HEK293 (cell line): ENCODE data around the gene ENO2.

Source experiments
- CTCF ChIA-PET: fragments of 350-600 bp; formaldehyde crosslinking; extraction: SDS; loops from one replicate; lab custom pipeline; 2021; ENCODE audit warnings: antibody characterized with exemption; lab: Yijun Ruan, JAX
- POLR2A ChIA-PET: fragments of 300-600 bp; formaldehyde crosslinking; extraction: SDS; loops from one replicate; lab custom pipeline; 2020; ENCODE audit warnings: antibody characterized with exemption, inconsistent platforms; lab: Yijun Ruan, JAX
- H3K27ac ChIP-seq: fragments of 200-500 bp; sonication (Bioruptor generic); 2 replicates; pipeline ENCODE4 v1.5.1; 2014; ENCODE audit warnings: low read depth, low read length, control low read depth, inconsistent platforms; ENCODE audit errors: extremely low read depth
- H3K36me3 ChIP-seq, 2 experiments: fragments of 200-500 bp in 1 of 2; sonication (Bioruptor generic) in 1 of 2; 1 replicate in 1 of 2; 2 replicates in 1 of 2; pipeline ENCODE4 v1.5.1; 2014 to 2017; ENCODE audit warnings: inconsistent platforms in 2 of 2, low read length in 2 of 2; ENCODE audit not compliant: control insufficient read depth in 2 of 2, insufficient read depth in 1 of 2
- H3K4me1 ChIP-seq: fragments of 200-500 bp; sonication (Bioruptor generic); 2 replicates; pipeline ENCODE4 v1.5.1; 2014; ENCODE audit warnings: mild to moderate bottlenecking, low read length, inconsistent platforms; ENCODE audit not compliant: control insufficient read depth, insufficient read depth
- H3K4me3 ChIP-seq: 2 replicates; pipeline ENCODE4 v1.5.1; 2011; ENCODE audit warnings: low read depth, mild to moderate bottlenecking, control low read depth, low read length, moderate library complexity
- H3K9me3 ChIP-seq: fragments of 200-500 bp; sonication (Bioruptor generic); 2 replicates; pipeline ENCODE4 v1.5.1; 2014; ENCODE audit warnings: low read depth, low read length, inconsistent platforms; ENCODE audit not compliant: control insufficient read depth, insufficient read depth
- OSR2 ChIP-seq: fragments of 450-650 bp; formaldehyde crosslinking; IDR thresholded peaks from 2 replicates; pipeline ENCODE4 v1.5.1; 2016; ENCODE audit warnings: missing biosample characterization, missing genetic modification characterization
- SCRT2 ChIP-seq: fragments of 450-650 bp; formaldehyde crosslinking; IDR thresholded peaks from 2 replicates; pipeline ENCODE4 v1.5.1; 2016; ENCODE audit warnings: missing biosample characterization, missing genetic modification characterization
- SP2 ChIP-seq: fragments of 450-650 bp; formaldehyde crosslinking; IDR thresholded peaks from 2 replicates; pipeline ENCODE4 v1.5.1; 2016; ENCODE audit warnings: missing biosample characterization, missing genetic modification characterization
- SP3 ChIP-seq: fragments of 450-650 bp; formaldehyde crosslinking; IDR thresholded peaks from 2 replicates; pipeline ENCODE4 v1.5.1; 2016; ENCODE audit warnings: missing biosample characterization, missing genetic modification characterization
- ZFHX2 ChIP-seq: fragments of 450-650 bp; formaldehyde crosslinking; conservative IDR thresholded peaks from 2 replicates; pipeline ENCODE4 v1.5.1; 2016; ENCODE audit warnings: missing biosample characterization, missing genetic modification characterization
- ZFP41 ChIP-seq: fragments of 450-650 bp; formaldehyde crosslinking; IDR thresholded peaks from 2 replicates; pipeline ENCODE4 v1.5.1; 2016; ENCODE audit warnings: missing biosample characterization, missing genetic modification characterization, borderline replicate concordance
- ZNF10 ChIP-seq: fragments of 450-650 bp; formaldehyde crosslinking; IDR thresholded peaks from 2 replicates; pipeline ENCODE4 v1.5.1; 2017; ENCODE audit warnings: missing biosample characterization, missing genetic modification characterization
- ZNF138 ChIP-seq: fragments of 450-650 bp; formaldehyde crosslinking; IDR thresholded peaks from 2 replicates; pipeline ENCODE4 v1.5.1; 2016; ENCODE audit warnings: missing biosample characterization, missing genetic modification characterization, borderline replicate concordance
- ZNF155 ChIP-seq: fragments of 450-650 bp; formaldehyde crosslinking; IDR thresholded peaks from 2 replicates; pipeline ENCODE4 v1.5.1; 2016; ENCODE audit warnings: missing biosample characterization, missing genetic modification characterization
- ZNF184 ChIP-seq: fragments of 450-650 bp; IDR thresholded peaks from 2 replicates; pipeline ENCODE4 v1.5.1; 2018; ENCODE audit warnings: missing biosample characterization, mild to moderate bottlenecking, missing genetic modification characterization
- ZNF292 ChIP-seq: fragments of 450-650 bp; formaldehyde crosslinking; IDR thresholded peaks from 2 replicates; pipeline ENCODE4 v1.5.1; 2016; ENCODE audit warnings: low read depth, missing biosample characterization, missing genetic modification characterization, borderline replicate concordance
- ZNF404 ChIP-seq: fragments of 450-650 bp; formaldehyde crosslinking; IDR thresholded peaks from 2 replicates; pipeline ENCODE4 v1.5.1; 2017; ENCODE audit warnings: missing biosample characterization, missing genetic modification characterization
- ZNF529 ChIP-seq: fragments of 450-650 bp; formaldehyde crosslinking; IDR thresholded peaks from 2 replicates; pipeline ENCODE4 v1.5.1; 2017; ENCODE audit warnings: missing genetic modification characterization, missing biosample characterization; ENCODE audit not compliant: insufficient replicate concordance
- ZNF555 ChIP-seq: fragments of 450-650 bp; formaldehyde crosslinking; conservative IDR thresholded peaks from 2 replicates; pipeline ENCODE4 v1.5.1; 2017; ENCODE audit warnings: missing biosample characterization, mild to moderate bottlenecking, missing genetic modification characterization, inconsistent platforms
- ZNF624 ChIP-seq: fragments of 450-650 bp; formaldehyde crosslinking; IDR thresholded peaks from 2 replicates; pipeline ENCODE4 v1.5.1; 2017; ENCODE audit warnings: missing biosample characterization, missing genetic modification characterization
- TF ChIP-seq, protein P1 (sequence below): fragments of 450-650 bp; formaldehyde crosslinking; IDR thresholded peaks from 2 replicates; pipeline ENCODE4 v1.5.1; 2016; ENCODE audit warnings: missing biosample characterization, missing genetic modification characterization, borderline replicate concordance
- TF ChIP-seq, protein P2 (sequence below): fragments of 450-650 bp; formaldehyde crosslinking; IDR thresholded peaks from 2 replicates; pipeline ENCODE4 v1.5.0; 2017; ENCODE audit warnings: missing biosample characterization, missing genetic modification characterization, borderline replicate concordance
- TF ChIP-seq, protein P3 (sequence below): fragments of 450-650 bp; formaldehyde crosslinking; IDR thresholded peaks from 2 replicates; pipeline ENCODE4 v1.5.1; 2016; ENCODE audit warnings: missing biosample characterization, missing genetic modification characterization
- TF ChIP-seq, protein P4 (sequence below): fragments of 450-650 bp; formaldehyde crosslinking; IDR thresholded peaks from 2 replicates; pipeline ENCODE4 v1.5.1; 2016; ENCODE audit warnings: missing biosample characterization, missing genetic modification characterization
- TF ChIP-seq, protein P5 (sequence below): fragments of 450-650 bp; formaldehyde crosslinking; IDR thresholded peaks from 2 replicates; pipeline ENCODE4 v1.5.1; 2016; ENCODE audit warnings: missing biosample characterization, missing genetic modification characterization, borderline replicate concordance

ENO2 gene

DNA sequence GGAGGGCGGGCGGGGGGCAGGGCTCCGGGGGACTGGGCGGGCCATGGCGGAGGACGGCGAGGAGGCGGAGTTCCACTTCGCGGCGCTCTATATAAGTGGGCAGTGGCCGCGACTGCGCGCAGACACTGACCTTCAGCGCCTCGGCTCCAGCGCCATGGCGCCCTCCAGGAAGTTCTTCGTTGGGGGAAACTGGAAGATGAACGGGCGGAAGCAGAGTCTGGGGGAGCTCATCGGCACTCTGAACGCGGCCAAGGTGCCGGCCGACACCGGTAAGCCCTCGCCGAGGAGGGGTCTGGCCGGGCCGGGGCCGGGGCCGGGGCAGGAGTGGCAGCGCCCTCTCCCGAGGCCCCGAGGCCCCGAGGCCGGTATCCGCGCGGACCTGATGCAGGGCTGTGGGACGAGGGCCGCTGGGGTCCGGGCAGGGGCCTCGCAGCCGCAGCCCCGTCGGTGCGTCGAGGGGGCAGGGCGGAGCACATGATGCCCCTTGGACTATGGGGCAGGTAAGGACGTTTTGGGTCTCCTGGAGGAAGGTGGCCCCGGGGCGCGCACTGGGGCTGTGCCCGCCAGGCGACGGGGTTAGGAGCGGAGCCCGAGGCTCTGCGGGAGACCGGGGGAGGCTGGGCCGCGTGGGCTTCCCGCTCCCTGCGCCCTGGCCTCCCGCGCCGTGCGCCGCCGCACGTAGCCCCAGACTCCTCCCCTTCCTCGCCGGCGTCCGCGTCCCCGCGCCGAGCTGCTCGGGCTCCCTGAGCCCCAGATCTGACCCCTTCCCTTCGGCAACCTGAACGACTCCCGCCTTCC, 46.8 kb upstream of the ENO2 start, which contains the start of gene TPI1:
Gene TPI1 (plus strand): TSS at position 119 of the 798 bp plus-strand sequence. CDS start 36 bp downstream, at position 155.
- Histone ChIP-seq H3K36me3 (peaks cover 5 to 75% of the 10 kb centered on the region in 2 experiments; a peak in 2 of 3 replicates), H3K4me1 (peaks cover 7% of the 10 kb centered on the region), H3K27ac (peak within 1 kb of the TSS; percentile 98), H3K9me3 (no peaks in the 10 kb centered on the region), H3K4me3 (peak within 1 kb of the TSS; percentile 87)
- CTCF ChIA-PET, result interaction anchor here (0.7 to 2.7 kb wide), 10 partner anchors 14 to 77 kb away, joined by 3 to 22 read pairs (median 4); partner anchors contain the start of gene CDCA3
- POLR2A ChIA-PET, result interaction anchor here (0.7 to 7.6 kb wide), 23 partner anchors 10 to 355 kb away, joined by 3 to 183 read pairs (median 6); partner anchors contain the start of genes C12orf57, CDCA3, COPS7A and LRRC23
- TF ChIP-seq SP3 (tag by site-specific recombination) (peak; percentile 60), ZNF155 (tag by site-specific recombination) (no peak), ZNF138 (tag by site-specific recombination) (no peak), ZNF184 (tag by site-specific recombination) (no peak), ZNF529 (tag by site-specific recombination) (no peak), ZFHX2 (peak; percentile 92), SP2 (tag by site-specific recombination) (peak; percentile 56), ZNF292 (0 out of 2 replicates have a peak, but pooled peaks have one; percentile 17), ZNF555 (tag by site-specific recombination) (no peak), OSR2 (no peak; the same call in 1 of the 2 replicates), ZNF10 (tag by site-specific recombination) (no peak), SCRT2 (no peak), ZFP41 (tag by site-specific recombination) (no peak), ZNF404 (tag by site-specific recombination) (no peak), ZNF624 (no peak)
- TF ChIP-seq, protein P1, sequence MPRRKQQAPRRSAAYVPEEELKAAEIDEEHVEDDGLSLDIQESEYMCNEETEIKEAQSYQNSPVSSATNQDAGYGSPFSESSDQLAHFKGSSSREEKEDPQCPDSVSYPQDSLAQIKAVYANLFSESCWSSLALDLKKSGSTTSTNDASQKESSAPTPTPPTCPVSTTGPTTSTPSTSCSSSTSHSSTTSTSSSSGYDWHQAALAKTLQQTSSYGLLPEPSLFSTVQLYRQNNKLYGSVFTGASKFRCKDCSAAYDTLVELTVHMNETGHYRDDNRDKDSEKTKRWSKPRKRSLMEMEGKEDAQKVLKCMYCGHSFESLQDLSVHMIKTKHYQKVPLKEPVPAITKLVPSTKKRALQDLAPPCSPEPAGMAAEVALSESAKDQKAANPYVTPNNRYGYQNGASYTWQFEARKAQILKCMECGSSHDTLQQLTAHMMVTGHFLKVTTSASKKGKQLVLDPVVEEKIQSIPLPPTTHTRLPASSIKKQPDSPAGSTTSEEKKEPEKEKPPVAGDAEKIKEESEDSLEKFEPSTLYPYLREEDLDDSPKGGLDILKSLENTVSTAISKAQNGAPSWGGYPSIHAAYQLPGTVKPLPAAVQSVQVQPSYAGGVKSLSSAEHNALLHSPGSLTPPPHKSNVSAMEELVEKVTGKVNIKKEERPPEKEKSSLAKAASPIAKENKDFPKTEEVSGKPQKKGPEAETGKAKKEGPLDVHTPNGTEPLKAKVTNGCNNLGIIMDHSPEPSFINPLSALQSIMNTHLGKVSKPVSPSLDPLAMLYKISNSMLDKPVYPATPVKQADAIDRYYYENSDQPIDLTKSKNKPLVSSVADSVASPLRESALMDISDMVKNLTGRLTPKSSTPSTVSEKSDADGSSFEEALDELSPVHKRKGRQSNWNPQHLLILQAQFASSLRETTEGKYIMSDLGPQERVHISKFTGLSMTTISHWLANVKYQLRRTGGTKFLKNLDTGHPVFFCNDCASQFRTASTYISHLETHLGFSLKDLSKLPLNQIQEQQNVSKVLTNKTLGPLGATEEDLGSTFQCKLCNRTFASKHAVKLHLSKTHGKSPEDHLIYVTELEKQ (tag by site-specific recombination), result no peak
- TF ChIP-seq, protein P2, sequence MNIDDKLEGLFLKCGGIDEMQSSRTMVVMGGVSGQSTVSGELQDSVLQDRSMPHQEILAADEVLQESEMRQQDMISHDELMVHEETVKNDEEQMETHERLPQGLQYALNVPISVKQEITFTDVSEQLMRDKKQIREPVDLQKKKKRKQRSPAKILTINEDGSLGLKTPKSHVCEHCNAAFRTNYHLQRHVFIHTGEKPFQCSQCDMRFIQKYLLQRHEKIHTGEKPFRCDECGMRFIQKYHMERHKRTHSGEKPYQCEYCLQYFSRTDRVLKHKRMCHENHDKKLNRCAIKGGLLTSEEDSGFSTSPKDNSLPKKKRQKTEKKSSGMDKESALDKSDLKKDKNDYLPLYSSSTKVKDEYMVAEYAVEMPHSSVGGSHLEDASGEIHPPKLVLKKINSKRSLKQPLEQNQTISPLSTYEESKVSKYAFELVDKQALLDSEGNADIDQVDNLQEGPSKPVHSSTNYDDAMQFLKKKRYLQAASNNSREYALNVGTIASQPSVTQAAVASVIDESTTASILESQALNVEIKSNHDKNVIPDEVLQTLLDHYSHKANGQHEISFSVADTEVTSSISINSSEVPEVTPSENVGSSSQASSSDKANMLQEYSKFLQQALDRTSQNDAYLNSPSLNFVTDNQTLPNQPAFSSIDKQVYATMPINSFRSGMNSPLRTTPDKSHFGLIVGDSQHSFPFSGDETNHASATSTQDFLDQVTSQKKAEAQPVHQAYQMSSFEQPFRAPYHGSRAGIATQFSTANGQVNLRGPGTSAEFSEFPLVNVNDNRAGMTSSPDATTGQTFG (tag by site-specific recombination), result no peak
- TF ChIP-seq, protein P3, sequence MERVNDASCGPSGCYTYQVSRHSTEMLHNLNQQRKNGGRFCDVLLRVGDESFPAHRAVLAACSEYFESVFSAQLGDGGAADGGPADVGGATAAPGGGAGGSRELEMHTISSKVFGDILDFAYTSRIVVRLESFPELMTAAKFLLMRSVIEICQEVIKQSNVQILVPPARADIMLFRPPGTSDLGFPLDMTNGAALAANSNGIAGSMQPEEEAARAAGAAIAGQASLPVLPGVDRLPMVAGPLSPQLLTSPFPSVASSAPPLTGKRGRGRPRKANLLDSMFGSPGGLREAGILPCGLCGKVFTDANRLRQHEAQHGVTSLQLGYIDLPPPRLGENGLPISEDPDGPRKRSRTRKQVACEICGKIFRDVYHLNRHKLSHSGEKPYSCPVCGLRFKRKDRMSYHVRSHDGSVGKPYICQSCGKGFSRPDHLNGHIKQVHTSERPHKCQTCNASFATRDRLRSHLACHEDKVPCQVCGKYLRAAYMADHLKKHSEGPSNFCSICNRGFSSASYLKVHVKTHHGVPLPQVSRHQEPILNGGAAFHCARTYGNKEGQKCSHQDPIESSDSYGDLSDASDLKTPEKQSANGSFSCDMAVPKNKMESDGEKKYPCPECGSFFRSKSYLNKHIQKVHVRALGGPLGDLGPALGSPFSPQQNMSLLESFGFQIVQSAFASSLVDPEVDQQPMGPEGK (tag by site-specific recombination), result peak; percentile 52
- TF ChIP-seq, protein P4, sequence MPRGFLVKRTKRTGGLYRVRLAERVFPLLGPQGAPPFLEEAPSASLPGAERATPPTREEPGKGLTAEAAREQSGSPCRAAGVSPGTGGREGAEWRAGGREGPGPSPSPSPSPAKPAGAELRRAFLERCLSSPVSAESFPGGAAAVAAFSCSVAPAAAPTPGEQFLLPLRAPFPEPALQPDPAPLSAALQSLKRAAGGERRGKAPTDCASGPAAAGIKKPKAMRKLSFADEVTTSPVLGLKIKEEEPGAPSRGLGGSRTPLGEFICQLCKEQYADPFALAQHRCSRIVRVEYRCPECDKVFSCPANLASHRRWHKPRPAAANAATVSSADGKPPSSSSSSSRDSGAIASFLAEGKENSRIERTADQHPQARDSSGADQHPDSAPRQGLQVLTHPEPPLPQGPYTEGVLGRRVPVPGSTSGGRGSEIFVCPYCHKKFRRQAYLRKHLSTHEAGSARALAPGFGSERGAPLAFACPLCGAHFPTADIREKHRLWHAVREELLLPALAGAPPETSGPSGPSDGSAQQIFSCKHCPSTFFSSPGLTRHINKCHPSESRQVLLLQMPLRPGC (tag by site-specific recombination), result peak; percentile 19; the same call in 1 of the 2 replicates
- TF ChIP-seq, protein P5, sequence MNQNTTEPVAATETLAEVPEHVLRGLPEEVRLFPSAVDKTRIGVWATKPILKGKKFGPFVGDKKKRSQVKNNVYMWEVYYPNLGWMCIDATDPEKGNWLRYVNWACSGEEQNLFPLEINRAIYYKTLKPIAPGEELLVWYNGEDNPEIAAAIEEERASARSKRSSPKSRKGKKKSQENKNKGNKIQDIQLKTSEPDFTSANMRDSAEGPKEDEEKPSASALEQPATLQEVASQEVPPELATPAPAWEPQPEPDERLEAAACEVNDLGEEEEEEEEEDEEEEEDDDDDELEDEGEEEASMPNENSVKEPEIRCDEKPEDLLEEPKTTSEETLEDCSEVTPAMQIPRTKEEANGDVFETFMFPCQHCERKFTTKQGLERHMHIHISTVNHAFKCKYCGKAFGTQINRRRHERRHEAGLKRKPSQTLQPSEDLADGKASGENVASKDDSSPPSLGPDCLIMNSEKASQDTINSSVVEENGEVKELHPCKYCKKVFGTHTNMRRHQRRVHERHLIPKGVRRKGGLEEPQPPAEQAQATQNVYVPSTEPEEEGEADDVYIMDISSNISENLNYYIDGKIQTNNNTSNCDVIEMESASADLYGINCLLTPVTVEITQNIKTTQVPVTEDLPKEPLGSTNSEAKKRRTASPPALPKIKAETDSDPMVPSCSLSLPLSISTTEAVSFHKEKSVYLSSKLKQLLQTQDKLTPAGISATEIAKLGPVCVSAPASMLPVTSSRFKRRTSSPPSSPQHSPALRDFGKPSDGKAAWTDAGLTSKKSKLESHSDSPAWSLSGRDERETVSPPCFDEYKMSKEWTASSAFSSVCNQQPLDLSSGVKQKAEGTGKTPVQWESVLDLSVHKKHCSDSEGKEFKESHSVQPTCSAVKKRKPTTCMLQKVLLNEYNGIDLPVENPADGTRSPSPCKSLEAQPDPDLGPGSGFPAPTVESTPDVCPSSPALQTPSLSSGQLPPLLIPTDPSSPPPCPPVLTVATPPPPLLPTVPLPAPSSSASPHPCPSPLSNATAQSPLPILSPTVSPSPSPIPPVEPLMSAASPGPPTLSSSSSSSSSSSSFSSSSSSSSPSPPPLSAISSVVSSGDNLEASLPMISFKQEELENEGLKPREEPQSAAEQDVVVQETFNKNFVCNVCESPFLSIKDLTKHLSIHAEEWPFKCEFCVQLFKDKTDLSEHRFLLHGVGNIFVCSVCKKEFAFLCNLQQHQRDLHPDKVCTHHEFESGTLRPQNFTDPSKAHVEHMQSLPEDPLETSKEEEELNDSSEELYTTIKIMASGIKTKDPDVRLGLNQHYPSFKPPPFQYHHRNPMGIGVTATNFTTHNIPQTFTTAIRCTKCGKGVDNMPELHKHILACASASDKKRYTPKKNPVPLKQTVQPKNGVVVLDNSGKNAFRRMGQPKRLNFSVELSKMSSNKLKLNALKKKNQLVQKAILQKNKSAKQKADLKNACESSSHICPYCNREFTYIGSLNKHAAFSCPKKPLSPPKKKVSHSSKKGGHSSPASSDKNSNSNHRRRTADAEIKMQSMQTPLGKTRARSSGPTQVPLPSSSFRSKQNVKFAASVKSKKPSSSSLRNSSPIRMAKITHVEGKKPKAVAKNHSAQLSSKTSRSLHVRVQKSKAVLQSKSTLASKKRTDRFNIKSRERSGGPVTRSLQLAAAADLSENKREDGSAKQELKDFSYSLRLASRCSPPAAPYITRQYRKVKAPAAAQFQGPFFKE (tag by site-specific recombination), result no peak
